HepG2 (cell line): ENCODE results near the gene ZC2HC1B. TPM values are rescaled to one million over a fixed set of nuclear protein-coding genes. Genes with fewer than 3 reads are reported as not detected.

Experiments used
- ATAC-seq: fragments of 200-7000 bp; cut with Tn5 transposase; 3 replicates; pipeline ENCODE4 v1.9.1; 2020; ENCODE audit warnings: mild to moderate bottlenecking, moderate library complexity
- BruUV-seq: library from RNA; stranded (reverse); fragments of 400-500 nt; replicated peaks from 2 replicates; lab custom pipeline; 2021; lab: Mats Ljungman, UMichigan
- CTCF ChIA-PET: fragments of 300-600 bp; formaldehyde crosslinking; extraction: SDS; loops from one replicate; lab custom pipeline; 2021; ENCODE audit warnings: low total read pairs, inconsistent platforms, low intra/inter-chr PET ratio; lab: Yijun Ruan, JAX
- POLR2A ChIA-PET: fragments of 350-600 bp; sonication (Branson Sonifier 250); formaldehyde crosslinking; loops from one replicate; lab custom pipeline; 2020; ENCODE audit warnings: antibody characterized with exemption, inconsistent platforms; lab: Yijun Ruan, JAX
- DNase-seq: peaks from one replicate; pipeline ENCODE4 v3.0.0-alpha.2; 2015; ENCODE audit warnings: low spot score
- FAIRE-seq: peaks from 3 replicates; lab custom pipeline; 2011; peaks lifted over from hg19 to GRCh38; lab: Jason Lieb, UNC
- H2AFZ ChIP-seq: one replicate; pipeline ENCODE4 v1.6.1; 2011; ENCODE audit warnings: low read length, inconsistent platforms
- H3K27ac ChIP-seq: fragments of 300-600 bp; 3 replicates; pipeline ENCODE4 v1.8.0; 2011; ENCODE audit warnings: mixed run types, mild to moderate bottlenecking, mixed read lengths, low read length, inconsistent platforms; ENCODE audit not compliant: insufficient read depth; ENCODE audit errors: extremely low read length
- H3K27me3 ChIP-seq, 2 experiments: fragments of 200-600 bp in 1 of 2; 2 replicates in 1 of 2; 3 replicates in 1 of 2; pipeline versions ENCODE4 v1.6.0 to v1.8.0; 2011; ENCODE audit warnings: low read length in 2 of 2, mild to moderate bottlenecking in 2 of 2, moderate library complexity in 2 of 2, inconsistent platforms in 1 of 2; ENCODE audit not compliant: insufficient read depth in 2 of 2, control insufficient read depth in 1 of 2
- H3K36me3 ChIP-seq, 2 experiments: fragments of 200-600 bp in 1 of 2; replicated peaks in 1 of 2; 2 replicates in 1 of 2; 3 replicates in 1 of 2; pipeline versions ENCODE4 v1.5.1 to v1.8.0; 2011; ENCODE audit warnings: low read length in 2 of 2, inconsistent platforms in 1 of 2; ENCODE audit not compliant: insufficient read depth in 2 of 2, control insufficient read depth in 1 of 2
- H3K4me1 ChIP-seq: 2 replicates; pipeline ENCODE4 v1.5.1; 2012; ENCODE audit warnings: low read length, inconsistent platforms; ENCODE audit not compliant: insufficient read depth
- H3K4me2 ChIP-seq: 2 replicates; pipeline ENCODE4 v1.6.0; 2011; ENCODE audit warnings: low read depth, low read length, inconsistent platforms
- H3K4me3 ChIP-seq, 3 experiments: fragments of 200-600 bp in 1 of 3; sonication (generic), shearing (Covaris generic) in 1 of 3; replicated peaks in 1 of 3; 2 replicates each; pipeline ENCODE4 v1.5.1; 2011 to 2016; ENCODE audit warnings: low read length in 3 of 3, inconsistent platforms in 2 of 3, low read depth in 2 of 3, mild to moderate bottlenecking in 2 of 3, control low read depth in 1 of 3, mixed read lengths in 1 of 3; ENCODE audit not compliant: insufficient read depth in 1 of 3
- H3K79me2 ChIP-seq: one replicate; pipeline ENCODE4 v1.6.1; 2011; ENCODE audit warnings: low read length, inconsistent platforms; ENCODE audit not compliant: insufficient read depth
- H3K9ac ChIP-seq: 2 replicates; pipeline ENCODE4 v1.6.0; 2011; ENCODE audit warnings: mild to moderate bottlenecking, low read depth, low read length, inconsistent platforms; ENCODE audit not compliant: insufficient read depth
- H3K9me3 ChIP-seq: 2 replicates; pipeline ENCODE4 v1.5.1; 2012; ENCODE audit warnings: mild to moderate bottlenecking, low read length
- H4K20me1 ChIP-seq: 2 replicates; pipeline ENCODE4 v1.6.0; 2011; ENCODE audit warnings: inconsistent platforms, mild to moderate bottlenecking, low read length, moderate library complexity; ENCODE audit not compliant: insufficient read depth
- ARID4A ChIP-seq: sonication (generic); formaldehyde crosslinking; IDR thresholded peaks from 2 replicates; pipeline ENCODE4 v1.5.0; 2020; ENCODE audit warnings: mild to moderate bottlenecking, missing genetic modification reagents, borderline replicate concordance
- CBFB ChIP-seq: sonication (generic); formaldehyde crosslinking; IDR thresholded peaks from 2 replicates; pipeline ENCODE4 v1.4.0; 2020; ENCODE audit warnings: missing genetic modification reagents
- CENPT ChIP-seq: sonication (generic); formaldehyde crosslinking; IDR thresholded peaks from 2 replicates; pipeline ENCODE4 v1.8.0; 2022; ENCODE audit warnings: low read depth, mild to moderate bottlenecking, moderate library complexity, missing genetic modification reagents
- FOXM1 ChIP-seq: sonication (generic); formaldehyde crosslinking; IDR thresholded peaks from 2 replicates; pipeline ENCODE4 v1.5.0; 2020; ENCODE audit warnings: missing genetic modification reagents
- NFE2L2 ChIP-seq: fragments of 150-350 bp; IDR thresholded peaks from 2 replicates; pipeline ENCODE4 v1.6.1; 2014; ENCODE audit warnings: low read length
- POLR2A ChIP-seq, 2 experiments: IDR thresholded peaks; 2 replicates each; pipeline ENCODE4 v1.6.1; 2011; ENCODE audit warnings: low read depth in 2 of 2, low read length in 2 of 2, mild to moderate bottlenecking in 1 of 2, moderate library complexity in 1 of 2; ENCODE audit not compliant: insufficient read depth in 1 of 2
- ZC3H4 ChIP-seq: sonication (generic); formaldehyde crosslinking; IDR thresholded peaks from 2 replicates; pipeline ENCODE4 v1.4.0; 2020; ENCODE audit warnings: missing genetic modification reagents, borderline replicate concordance
- ZNF260 ChIP-seq: sonication (generic); formaldehyde crosslinking; IDR thresholded peaks from 2 replicates; pipeline ENCODE4 v1.4.0; 2020; ENCODE audit warnings: missing genetic modification reagents, low read depth, mild to moderate bottlenecking, borderline replicate concordance
- ZNF484 ChIP-seq: sonication (generic); formaldehyde crosslinking; IDR thresholded peaks from 2 replicates; pipeline ENCODE4 v1.5.1; 2020; ENCODE audit warnings: mild to moderate bottlenecking, low read depth, missing genetic modification reagents, borderline replicate concordance
- WGBS: methylation state at CpG from one replicate; pipeline ENCODE4 v1.1.6; 2017; ENCODE audit warnings: low lambda C conversion rate; 5-methylcytosine and 5-hydroxymethylcytosine counted together
- in situ Hi-C: cut with HindIII; loops from 2 replicates; pipeline ENCODE4 v1.10.0; 2017; ENCODE audit warnings: low pct_unique_long_range_greater_than_20kb; ENCODE audit not compliant: extremely low pct_ligation_motif_present
- intact Hi-C: fragments of 100-400 bp; cut with micrococcal nuclease; formaldehyde crosslinking; loops from one replicate; pipeline ENCODE4 v1.10.0; 2022; ENCODE audit not compliant: unreplicated experiment
- polyA plus RNA-seq, 8 experiments: library from polyadenylated mRNA; depleted of rRNA in 3 of 8; stranded (reverse) in 7 of 8; unstranded in 1 of 8; fragments of >200 nt; fragmentation: Illumina TruSeq in 4 of 8; extraction: Trizol in 4 of 8; gene quantifications; 2 replicates each; pipeline versions ENCODE4 v1.2.1 to v1.2.3, GENCODE V29; 2011 to 2016; ENCODE audit warnings: low read depth in 4 of 8, missing spikeins in 1 of 8, mixed read lengths in 1 of 8; ENCODE audit not compliant: insufficient read depth in 1 of 8
- total RNA-seq, 5 experiments: library from RNA; depleted of rRNA; stranded (reverse); fragments of >200 nt; fragmentation: Illumina TruSeq; extraction: Trizol; gene quantifications; 2 replicates each; pipeline ENCODE4 v1.2.3, GENCODE V29; 2016; ENCODE audit warnings: low read depth in 1 of 5

Gene ZC2HC1B
- total and polyA plus RNA-seq, 2 of the 13 experiments (the other 11 are each of a cell fraction or from before 2014, with no cell fraction given): not detected

DNA sequence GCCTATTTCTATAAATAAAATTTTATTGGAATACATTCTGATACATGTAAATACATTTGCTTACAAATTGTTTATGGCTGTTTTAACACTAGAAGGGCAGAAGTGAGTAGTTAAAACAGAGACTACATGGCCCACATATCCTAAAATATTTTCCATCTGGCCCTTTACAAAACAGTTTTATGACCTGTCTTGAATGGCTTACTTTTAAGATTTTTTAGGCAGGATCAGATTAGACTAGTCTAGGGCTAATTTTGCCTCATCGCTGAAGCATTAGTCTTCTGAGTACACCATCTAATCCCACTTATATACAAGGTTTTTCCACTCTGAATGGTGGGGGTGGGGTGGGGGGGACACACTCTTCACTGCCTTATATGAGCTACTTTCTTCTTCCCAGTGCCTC lies 116.6 kb downstream of the ZC2HC1B start:
- no peaks in the 10 kb centered on the region; a peak in 1 of 5 replicates for H3K27me3 ChIP-seq
- in situ Hi-C loops (no loop called here), intact Hi-C loops (no loop called here)
- H3K36me3 ChIP-seq: no peaks in the 10 kb centered on the region
- H3K27ac ChIP-seq: no peak overlapping the region
- WGBS: 96% methylated on average over 1 of the region's 1 CpG
- no peak for ATAC-seq
- ChIA-PET CTCF (no interaction called here), POLR2A (no interaction called here)
- FAIRE-seq: no peak
- H3K9ac ChIP-seq: no peak overlapping the region
- no peak overlapping the region for H3K4me2 ChIP-seq
- no peak for DNase-seq
- BruUV-seq: no TSS peak
- H2AFZ ChIP-seq: no peak overlapping the region
- H3K79me2 ChIP-seq: no peaks in the 10 kb centered on the region
- H3K4me1 ChIP-seq: no peaks in the 10 kb centered on the region
- TF ChIP-seq FOXM1 (no peak), ZNF260 (no peak), NFE2L2 (no peak), ZNF484 (CRISPR knock-in tag) (no peak), CBFB (CRISPR knock-in tag) (no peak), ARID4A (CRISPR knock-in tag) (no peak), CENPT (no peak), ZC3H4 (CRISPR knock-in tag) (no peak), POLR2A (IDR thresholded peaks at IDR 0.05; ENCODE audit: insufficient read depth in 1 of 2, low read depth in 2 of 2, low read length in 2 of 2) (no peak)
- no peaks in the 10 kb centered on the region for H3K9me3 ChIP-seq
- no peaks in the 10 kb centered on the region for H4K20me1 ChIP-seq
- H3K4me3 ChIP-seq: no peak overlapping the region
